GM12892 (cell line): ENCODE measurements around the gene ZFYVE21.

Experiments used
- DNase-seq: peaks from one replicate; pipeline ENCODE4 v3.0.0; 2011; ENCODE audit not compliant: insufficient read length
- FAIRE-seq: peaks from 2 replicates; lab custom pipeline; 2011; peaks lifted over from hg19 to GRCh38; lab: Jason Lieb, UNC
- POLR2A ChIP-seq: IDR thresholded peaks from 2 replicates; pipeline ENCODE4 v1.6.1; 2011; ENCODE audit warnings: low read depth, low read length, control low read depth
- POLR2AphosphoS5 ChIP-seq: IDR thresholded peaks from 2 replicates; pipeline ENCODE4 v1.6.1; 2011; ENCODE audit warnings: low read depth, low read length, control low read depth
- TAF1 ChIP-seq: IDR thresholded peaks from 2 replicates; pipeline ENCODE4 v1.6.1; 2011; ENCODE audit warnings: low read depth, mild to moderate bottlenecking, control low read depth, low read length, borderline replicate concordance

Gene ZFYVE21

DNA sequence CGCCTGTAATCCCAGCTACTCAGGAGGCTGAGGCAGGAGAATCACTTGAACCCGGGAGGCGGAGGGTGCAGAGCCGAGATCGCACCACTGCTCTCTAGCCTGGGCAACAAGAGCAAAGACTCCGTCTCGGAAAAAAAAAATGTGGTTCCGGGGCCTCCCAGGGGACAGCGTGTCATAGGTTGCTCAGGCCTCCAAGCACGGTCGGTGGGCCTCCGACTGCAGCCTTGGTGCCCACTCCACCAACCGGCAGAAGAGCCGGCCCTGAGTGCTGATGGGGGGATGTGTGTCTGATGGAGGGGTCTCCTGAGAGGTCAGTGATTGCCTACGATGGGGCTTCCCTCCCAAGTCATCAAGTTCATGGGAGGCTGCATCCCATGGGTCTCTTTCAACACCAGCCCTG lies 15.9 kb downstream of the ZFYVE21 start:
- no peak for FAIRE-seq
- no peak for TF ChIP-seq TAF1
- TF ChIP-seq POLR2A, result no peak
- TF ChIP-seq POLR2AphosphoS5, result no peak
- DNase-seq, result no peak

DNA sequence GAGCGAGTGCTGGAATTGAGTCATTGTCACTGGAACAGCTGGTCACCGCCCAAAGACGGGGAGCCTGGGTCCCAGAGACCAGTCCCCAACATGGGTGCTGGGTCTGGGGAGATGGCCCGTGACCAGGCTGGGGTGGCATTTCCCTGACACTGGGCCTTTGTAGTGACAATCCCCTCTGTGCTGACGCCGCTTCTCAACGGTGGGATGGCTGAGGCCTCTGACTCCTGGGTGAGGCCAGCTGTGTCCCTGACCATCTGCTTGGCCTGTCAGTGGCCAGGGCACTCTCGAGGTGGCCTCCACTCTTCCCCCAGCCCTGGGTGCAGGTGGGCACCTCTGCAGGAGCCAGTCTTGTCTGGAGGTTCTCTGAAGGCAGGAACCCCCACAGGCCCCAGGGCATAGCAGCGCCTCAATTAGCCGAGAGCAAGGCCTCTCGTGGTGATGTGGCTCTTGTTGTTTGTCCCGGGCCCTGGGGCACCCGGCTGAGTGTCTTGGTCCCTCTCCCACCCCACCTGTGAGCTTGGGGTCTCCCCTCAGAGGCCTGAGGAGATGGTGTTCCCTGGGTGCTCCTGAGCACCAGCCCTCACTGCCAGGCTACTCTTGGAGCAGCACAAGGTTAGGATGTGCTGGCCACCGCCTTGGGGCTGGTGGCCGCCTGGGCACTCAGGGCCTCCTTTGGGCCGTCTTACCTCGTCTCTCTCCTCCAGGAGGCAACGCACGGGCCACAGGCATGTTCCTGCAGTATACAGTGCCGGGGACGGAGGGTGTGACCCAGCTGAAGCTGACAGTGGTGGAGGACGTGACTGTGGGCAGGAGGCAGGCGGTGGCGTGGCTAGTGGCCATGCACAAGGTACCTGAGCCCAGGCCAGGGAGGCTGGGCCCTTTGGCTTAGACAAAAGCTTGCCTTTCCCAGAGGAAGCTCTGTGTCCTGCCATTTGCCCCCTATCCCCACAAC lies 16.6 kb downstream of the ZFYVE21 start:
- TF ChIP-seq POLR2AphosphoS5 (no peak), POLR2A (no peak), TAF1 (no peak)
- no peak for DNase-seq
- FAIRE-seq, result no peak

- no peak for TF ChIP-seq POLR2AphosphoS5
- no peak for TF ChIP-seq TAF1
- TF ChIP-seq POLR2A, result no peak
- no peak for FAIRE-seq
- no peak for DNase-seq
Measured at GRCh38 chr14:103732868-103733620, 17.4 kb downstream of the ZFYVE21 start.

GRCh38 chr14:103733651-103734050 lies 18.0 kb downstream of the ZFYVE21 start:
- DNase-seq, result no peak
- TF ChIP-seq POLR2A, result no peak
- TF ChIP-seq TAF1, result no peak
- no peak for TF ChIP-seq POLR2AphosphoS5
- FAIRE-seq, result no peak

DNA sequence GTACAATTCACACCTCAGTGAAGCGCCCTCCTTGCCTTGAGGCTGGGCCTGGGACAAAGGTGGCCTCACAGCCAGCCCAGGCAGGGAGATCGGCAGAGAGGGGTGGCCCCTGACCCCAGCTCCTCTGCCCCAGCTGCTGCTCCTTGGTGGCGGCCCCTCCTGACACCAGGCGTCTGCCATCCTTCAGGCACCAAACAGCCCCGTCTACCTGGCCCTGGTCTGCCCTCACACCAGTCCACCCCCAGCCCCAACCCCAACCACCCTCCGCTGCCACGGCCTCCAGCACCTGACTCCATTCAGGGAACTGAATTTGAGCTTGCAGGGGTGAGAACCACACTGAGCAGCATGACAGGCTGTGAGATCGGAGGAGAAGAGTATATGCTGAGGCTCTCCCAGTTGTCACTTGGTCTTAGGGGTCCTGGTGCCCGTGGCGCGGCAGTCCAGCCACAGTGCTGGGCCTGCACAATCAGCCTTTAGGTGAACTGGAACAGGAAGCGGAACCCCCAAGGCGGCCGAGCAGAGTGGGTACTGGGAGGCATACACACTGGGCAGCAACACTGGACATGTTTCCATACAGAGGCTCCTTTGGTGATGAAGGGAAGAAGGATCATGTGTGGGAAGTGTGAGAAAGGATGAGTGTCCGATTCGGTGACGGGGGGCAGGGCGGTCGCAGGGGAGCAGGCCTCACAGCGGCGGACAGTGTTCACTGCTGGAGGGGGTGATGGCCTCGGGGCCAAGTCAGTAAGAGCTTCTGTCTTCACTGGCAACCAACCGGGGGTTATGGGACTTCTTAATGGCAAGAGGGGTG lies 18.7 kb downstream of the ZFYVE21 start:
- TF ChIP-seq POLR2A (no peak), TAF1 (no peak), POLR2AphosphoS5 (no peak)
- DNase-seq, result no peak
- FAIRE-seq, result no peak

DNA sequence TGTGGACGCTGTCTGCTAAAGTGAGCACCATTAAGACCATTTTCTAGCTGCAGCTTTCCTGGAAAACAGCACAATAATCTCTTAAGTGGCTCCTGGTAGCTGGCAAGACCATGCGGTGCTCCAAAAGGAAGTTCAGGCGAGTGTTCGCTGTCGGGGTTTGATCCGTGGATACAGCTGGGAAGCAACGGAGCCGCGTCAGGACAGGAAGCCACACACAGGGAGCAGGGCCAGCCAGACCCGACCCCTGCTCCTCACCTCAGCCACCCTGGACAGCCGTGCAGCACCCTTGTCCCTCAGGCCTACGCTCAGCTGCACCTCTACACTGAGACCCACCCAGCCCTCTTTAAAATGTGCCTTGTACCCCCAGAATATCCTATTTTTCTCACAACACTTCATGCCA lies 19.4 kb downstream of the ZFYVE21 start:
- DNase-seq, result no peak
- no peak for TF ChIP-seq TAF1
- no peak for TF ChIP-seq POLR2AphosphoS5
- no peak for TF ChIP-seq POLR2A
- FAIRE-seq, result no peak

GRCh38 chr14:103735439-103735814 lies 19.8 kb downstream of the ZFYVE21 start:
- no peak for TF ChIP-seq TAF1

GRCh38 chr14:103735815-103736545 lies 20.4 kb downstream of the ZFYVE21 start:
- TF ChIP-seq TAF1 (no peak), POLR2AphosphoS5 (no peak), POLR2A (no peak)
- FAIRE-seq (no peak), DNase-seq (no peak)

More at GRCh38 chr14:103735439-103735814, 19.8 kb downstream of the ZFYVE21 start:
- no peak for DNase-seq
- FAIRE-seq, result no peak

- no peak for FAIRE-seq
Measured at GRCh38 chr14:103736546-103737431, 21.2 kb downstream of the ZFYVE21 start.

More at GRCh38 chr14:103736546-103737431, 21.2 kb downstream of the ZFYVE21 start:
- no peak for DNase-seq
- no peak for TF ChIP-seq POLR2A
- TF ChIP-seq TAF1, result no peak
- TF ChIP-seq POLR2AphosphoS5, result no peak
